Eye (tissue), 1 donor: ENCODE data around the gene TLX1.

ENCODE experiments used
- DNase-seq: peaks from one replicate; pipeline ENCODE4 v3.0.0-alpha.2; 2015

TLX1 gene

DNA sequence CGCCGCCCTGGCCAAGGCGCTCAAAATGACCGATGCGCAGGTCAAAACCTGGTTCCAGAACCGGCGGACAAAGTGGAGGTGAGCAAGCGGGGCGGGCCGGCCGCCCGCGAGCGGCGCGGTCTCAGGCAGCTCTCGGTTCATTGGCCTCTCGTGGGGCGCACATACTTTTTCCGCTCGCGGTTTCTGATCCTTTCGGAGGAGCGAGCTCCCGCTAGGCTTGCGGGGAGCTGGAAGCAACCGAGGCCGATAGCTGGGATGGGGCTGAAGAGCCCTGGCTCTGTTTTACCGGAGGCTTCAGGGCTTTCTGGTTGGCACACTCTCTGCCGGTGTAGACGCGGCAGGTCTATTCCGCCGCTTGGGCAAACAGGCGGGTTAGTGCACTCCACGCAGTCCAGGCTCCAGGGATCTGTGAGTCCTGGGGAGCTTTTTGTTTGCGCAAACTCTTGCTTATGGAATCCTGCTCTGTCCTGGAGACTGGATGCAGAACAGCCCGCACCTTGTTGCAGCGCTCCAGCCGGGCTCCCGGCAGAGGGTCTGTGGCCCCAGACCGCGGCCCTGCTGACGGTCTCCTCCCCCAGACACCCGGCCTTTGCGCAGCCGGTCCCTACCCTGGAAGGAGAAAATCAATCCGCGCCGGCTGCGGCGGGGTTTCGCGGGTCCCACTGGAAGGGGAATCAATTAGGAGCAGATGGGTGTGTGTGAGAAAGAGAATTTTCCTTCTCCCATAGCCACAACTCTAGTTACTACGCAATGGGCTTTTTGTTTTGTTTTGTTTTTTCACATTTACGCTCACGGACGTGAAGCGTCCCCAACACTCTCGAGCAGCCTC, 3.4 kb downstream of the TLX1 start:
- peak; percentile 68 for DNase-seq

GRCh38 chr10:101135141-101136006, 4.3 kb downstream of the TLX1 start:
- peak; percentile 40 for DNase-seq

DNA sequence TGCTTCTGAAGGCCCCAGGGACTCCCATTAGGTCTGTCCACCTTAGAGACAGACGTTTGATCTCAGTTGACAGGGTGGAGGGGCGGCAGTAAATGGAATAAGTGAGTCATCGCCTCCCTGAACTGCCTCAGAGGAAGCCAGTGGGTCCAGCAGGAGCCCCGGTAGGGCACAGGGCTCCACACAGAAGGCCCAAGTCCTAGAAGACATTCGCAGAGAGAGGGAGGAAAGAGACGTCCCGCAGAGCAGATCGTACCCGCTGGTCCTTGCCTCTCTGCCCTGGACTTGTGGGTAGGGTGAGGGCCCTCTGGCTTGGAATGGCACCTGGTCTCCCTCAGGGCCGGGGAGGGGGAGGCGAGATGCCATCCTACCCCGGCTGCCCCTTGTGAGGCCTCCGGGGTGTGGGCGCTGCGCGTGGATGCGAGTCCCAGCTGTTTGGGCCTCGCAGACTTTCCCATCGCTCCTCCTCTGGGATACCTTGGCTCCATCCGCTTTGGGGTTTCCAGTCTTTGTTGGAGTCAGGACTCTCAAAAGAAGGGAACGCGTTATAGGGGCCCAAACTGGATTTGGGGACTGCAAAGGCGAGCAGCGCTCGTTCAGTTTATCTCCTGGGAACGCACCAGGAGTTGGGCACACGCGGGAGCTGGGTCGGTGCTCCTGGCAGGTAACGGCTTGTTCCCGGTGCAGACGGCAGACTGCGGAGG, 5.1 kb downstream of the TLX1 start:
- DNase-seq = peak; percentile 71

- peak; percentile 20 for DNase-seq
Measured at GRCh38 chr10:101136708-101137121, 5.6 kb downstream of the TLX1 start.

- peak; percentile 16 for DNase-seq
Measured at GRCh38 chr10:101137271-101137670, 6.2 kb downstream of the TLX1 start.

- DNase-seq = no peak
Measured at GRCh38 chr10:101138788-101139420, 7.8 kb downstream of the TLX1 start.

- DNase-seq = peak; percentile 76
Measured at GRCh38 chr10:101139421-101139911, 8.4 kb downstream of the TLX1 start.

DNA sequence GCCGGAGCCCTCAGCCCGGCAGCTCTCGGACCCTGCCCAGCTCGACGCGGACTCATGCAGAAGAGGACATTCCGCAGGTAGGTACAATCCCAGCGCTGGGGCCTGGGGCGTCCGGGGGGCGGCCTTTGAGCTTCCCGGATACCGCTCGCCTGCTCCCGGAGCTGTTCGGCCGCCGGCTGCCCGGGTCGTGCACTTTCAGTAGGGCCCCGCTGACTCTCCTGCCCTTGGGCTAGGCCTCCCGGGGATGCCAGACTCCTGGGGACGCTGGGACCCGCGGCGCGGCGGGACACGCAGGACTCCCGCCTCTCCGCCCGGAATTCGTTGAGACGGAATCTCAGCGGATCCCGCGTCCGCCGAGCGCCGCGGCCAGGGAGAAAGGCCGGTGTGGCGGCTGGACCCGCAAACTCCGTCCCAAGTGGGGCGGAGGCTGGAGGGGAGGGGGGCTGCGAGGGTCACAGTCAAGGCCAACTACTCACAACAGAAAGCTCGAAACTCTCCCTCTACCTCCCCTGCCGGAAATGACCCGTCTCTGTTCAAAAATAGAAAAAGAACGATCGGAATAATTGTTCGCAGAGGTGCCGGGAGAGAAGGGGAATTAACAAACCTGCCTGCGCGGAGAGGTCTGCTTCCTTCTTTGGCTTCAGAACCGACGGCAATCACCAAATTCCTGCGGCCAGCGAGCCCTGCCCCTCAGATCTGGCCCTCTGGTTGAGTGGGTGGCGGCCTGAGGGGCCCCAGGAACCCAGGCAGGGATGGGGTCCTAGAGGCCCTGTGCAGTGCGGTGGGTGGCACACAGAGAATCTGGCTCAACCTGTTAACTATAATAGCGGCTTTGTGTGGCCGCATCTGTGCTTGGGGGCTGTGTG, 9.2 kb downstream of the TLX1 start:
- DNase-seq = peak; percentile 79

GRCh38 chr10:101140950-101141615, 10.0 kb downstream of the TLX1 start:
- peak; percentile 41 for DNase-seq

DNA sequence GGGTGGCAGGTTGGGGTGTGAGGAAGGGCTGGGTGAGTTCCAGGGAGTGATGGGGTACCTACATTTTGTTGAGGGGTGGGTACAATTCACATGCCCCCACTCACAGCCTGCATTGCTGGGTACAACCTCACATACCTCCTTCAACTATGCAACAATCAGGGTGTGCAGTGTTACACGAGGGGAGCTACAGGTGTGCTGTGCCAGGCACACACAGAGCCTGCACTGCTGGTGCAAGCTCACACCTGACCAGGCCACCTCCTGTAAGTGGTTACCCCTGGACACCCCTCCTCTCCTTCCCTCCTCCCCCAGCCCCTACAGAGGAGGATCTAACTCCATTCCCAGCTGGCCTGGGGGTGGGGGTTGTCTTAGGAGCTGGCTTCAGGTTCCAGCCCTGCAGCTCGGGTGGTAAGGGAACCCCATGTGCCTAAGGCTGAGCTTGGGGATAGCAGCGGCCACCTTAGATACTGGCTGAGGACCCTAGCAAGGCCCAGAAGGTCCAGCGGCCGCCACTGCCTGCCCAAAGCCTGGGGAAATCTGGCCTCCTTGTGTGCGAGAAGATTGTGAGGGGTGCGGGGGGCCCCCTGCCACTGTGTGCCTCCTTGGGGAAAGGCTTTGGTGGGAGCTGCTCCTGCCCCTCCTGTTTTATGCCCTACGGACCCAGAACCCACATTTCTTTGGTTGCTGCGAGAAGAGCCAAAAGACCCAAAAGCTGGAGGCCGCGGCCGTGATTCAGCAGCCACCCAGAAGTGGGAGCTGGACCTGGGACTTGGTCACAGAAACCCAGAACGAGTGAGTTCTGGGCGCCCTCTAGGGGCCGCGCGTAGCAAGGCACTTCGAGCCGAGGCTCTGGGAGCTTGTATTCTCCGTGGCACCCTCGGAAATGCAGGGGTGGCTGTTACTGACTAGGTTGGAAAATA, 10.8 kb downstream of the TLX1 start:
- peak; percentile 95 for DNase-seq

DNA sequence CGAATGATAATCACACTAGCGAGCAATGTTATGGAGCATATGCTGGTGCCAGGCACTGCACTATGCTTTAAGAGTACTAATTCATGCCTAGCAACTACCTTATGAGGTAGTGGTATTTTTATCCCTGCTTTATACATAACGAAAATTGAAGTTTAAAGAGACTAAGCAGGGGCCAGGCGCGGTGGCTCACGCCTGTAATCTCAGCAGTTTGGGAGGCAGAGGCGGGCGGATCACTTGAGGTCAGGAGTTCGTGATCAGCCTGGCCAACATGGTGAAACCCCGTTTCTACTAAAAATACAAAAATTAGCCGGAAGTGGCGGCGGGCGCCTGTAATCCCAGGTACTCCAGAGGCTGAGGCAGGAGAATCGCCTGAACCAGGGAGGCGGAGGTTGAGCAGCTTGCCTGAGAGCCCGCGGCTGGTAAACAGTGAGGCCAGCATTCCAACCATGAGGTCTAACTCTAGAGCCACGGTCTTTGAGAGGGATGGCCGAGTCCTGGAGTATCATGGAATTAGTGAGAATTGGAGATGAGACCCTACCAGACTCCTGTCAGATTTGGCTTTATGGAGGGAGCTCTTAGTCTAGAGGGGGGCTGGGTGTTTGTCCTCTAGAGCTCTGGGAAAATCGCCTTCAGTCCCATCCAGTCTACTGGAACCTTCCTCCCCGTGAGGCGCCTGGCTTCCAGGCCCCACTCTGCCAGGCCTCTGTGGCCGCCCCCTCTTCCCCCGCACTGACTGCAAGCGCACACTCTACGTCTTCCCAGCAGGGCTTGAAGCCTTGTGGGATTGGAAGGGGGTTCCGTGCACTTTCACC, 11.6 kb downstream of the TLX1 start:
- DNase-seq = no peak

GRCh38 chr10:101143345-101143630, 12.2 kb downstream of the TLX1 start:
- DNase-seq = no peak

GRCh38 chr10:101144053-101144452, 13.0 kb downstream of the TLX1 start:
- DNase-seq = no peak

DNA sequence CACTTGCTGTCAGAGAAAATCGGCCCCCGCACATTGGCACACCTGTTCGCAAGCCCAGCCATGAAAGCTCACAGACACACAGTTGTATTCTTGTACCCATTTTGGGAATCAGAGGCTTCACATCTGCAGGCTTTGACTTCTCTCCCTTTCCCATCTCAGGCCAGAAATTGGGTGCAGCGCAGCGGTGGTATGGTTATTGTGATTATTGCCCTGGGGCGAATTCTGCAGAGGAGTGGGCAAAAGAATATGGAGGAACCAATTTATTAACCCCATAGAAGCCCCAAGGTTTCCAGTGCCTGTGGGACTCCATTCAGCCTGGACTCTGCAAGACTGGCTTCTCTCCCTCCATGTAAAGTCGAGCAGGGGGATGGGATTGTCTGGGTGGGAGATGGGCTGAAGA, 14.0 kb downstream of the TLX1 start:
- DNase-seq = no peak

- DNase-seq = peak; percentile 14
Measured at GRCh38 chr10:101145750-101146391, 14.8 kb downstream of the TLX1 start.

DNA sequence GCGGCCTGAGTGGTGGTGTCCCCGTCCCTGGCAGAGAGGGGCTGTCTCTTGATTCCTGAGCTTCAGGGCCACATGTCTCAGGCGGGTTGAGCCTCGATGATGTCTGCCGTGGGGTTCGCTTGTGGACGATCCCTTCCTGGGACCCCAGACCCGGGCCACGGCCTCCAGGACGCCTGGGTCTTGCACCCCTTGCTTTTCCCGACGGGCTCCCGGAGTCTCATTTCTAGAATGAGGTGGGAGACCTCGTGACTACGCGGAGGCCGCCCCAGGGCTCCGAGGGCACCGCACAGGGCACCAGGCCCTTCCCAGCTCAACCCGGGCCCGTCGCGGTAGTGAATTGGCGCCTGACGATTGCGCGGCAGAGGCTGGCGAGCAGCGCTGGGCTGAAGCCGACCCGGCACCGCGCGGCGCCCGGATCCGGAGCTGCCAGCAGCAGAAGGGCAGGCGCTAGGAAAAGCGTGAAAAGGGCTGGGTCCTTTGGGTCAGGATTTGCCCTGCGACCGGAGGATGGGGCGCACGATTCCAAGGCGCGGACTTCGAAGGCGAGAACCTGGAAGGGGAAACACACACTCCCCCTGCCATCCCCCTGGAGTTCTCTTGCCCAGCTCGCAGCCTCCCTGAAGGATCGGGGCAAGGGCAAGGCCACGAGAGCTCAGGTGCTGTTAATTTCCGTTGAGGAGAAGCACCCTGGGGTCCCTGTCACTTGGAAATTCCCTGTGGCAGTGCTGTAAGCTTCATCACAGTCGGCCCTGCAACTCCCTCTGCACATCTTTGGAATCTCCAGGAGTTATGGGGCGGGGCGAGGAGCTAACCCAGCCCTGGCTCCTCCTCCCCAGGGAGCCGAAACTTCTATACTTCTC, 15.5 kb downstream of the TLX1 start:
- peak; percentile 20 for DNase-seq

GRCh38 chr10:101151395-101151794, 20.3 kb downstream of the TLX1 start:
- no peak for DNase-seq

DNA sequence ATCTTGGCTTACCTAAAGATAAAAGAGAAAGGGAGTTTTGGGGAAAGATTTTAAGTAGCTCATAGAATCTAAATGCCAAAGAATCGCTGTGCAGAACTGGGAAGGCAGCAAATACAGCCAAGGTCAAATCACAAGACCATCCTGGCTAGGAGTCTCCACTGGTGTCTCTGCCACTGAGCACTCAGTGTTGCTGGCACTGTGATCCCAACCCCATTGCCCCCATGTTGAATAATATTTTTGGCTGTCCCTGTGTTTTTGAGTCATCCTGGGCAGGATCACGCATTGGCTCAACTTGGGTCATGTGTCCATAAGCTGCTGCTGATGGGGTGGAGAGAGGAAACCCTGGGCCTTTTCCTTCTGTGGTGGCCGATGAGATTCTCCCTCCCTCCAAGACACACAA, 21.2 kb downstream of the TLX1 start:
- DNase-seq = no peak
